IPS-NIHi7 (cell line): ENCODE data around the gene SLC8A1.

Experiments used
- DNase-seq: peaks from one replicate; pipeline ENCODE4 v3.0.0; 2012; ENCODE audit warnings: mixed read lengths; ENCODE audit errors: extremely low spot score

SLC8A1 gene

GRCh38 chr2:40155728-40156127, 296.2 kb downstream of the SLC8A1 start:
- no peak for DNase-seq

- DNase-seq, result no peak
Measured at GRCh38 chr2:40150266-40150665, 301.6 kb downstream of the SLC8A1 start.

- no peak for DNase-seq
Measured at GRCh38 chr2:40148334-40148733, 303.6 kb downstream of the SLC8A1 start.

- no peak for DNase-seq
Measured at GRCh38 chr2:40147360-40147759, 304.5 kb downstream of the SLC8A1 start.

- peak; percentile 15 for DNase-seq
Measured at GRCh38 chr2:40144022-40144421, 307.9 kb downstream of the SLC8A1 start.

- no peak for DNase-seq
Measured at GRCh38 chr2:40138314-40138713, 313.6 kb downstream of the SLC8A1 start.

GRCh38 chr2:40131081-40131704, 320.7 kb downstream of the SLC8A1 start:
- DNase-seq, result no peak

- peak; percentile 13 for DNase-seq
Measured at GRCh38 chr2:40130251-40130994, 321.5 kb downstream of the SLC8A1 start.

GRCh38 chr2:40129725-40130124, 322.2 kb downstream of the SLC8A1 start:
- no peak for DNase-seq

GRCh38 chr2:40128796-40129195, 323.1 kb downstream of the SLC8A1 start:
- no peak for DNase-seq

- DNase-seq, result no peak
Measured at GRCh38 chr2:40127890-40128557, 323.9 kb downstream of the SLC8A1 start.

- no peak for DNase-seq
Measured at GRCh38 chr2:40127146-40127545, 324.7 kb downstream of the SLC8A1 start.

GRCh38 chr2:40126006-40126405, 325.9 kb downstream of the SLC8A1 start:
- no peak for DNase-seq

- no peak for DNase-seq
Measured at GRCh38 chr2:40123746-40124145, 328.1 kb downstream of the SLC8A1 start.

- DNase-seq, result no peak
Measured at GRCh38 chr2:40123326-40123725, 328.6 kb downstream of the SLC8A1 start.

GRCh38 chr2:40120957-40121356, 330.9 kb downstream of the SLC8A1 start:
- DNase-seq, result no peak

- no peak for DNase-seq
Measured at GRCh38 chr2:40120026-40120425, 331.9 kb downstream of the SLC8A1 start.

- no peak for DNase-seq
Measured at GRCh38 chr2:40118622-40119021, 333.3 kb downstream of the SLC8A1 start.

- DNase-seq, result no peak
Measured at GRCh38 chr2:40115894-40116293, 336.0 kb downstream of the SLC8A1 start.

GRCh38 chr2:40115348-40115747, 336.5 kb downstream of the SLC8A1 start:
- no peak for DNase-seq

GRCh38 chr2:40113997-40114396, 337.9 kb downstream of the SLC8A1 start:
- DNase-seq, result no peak

- DNase-seq, result no peak
Measured at GRCh38 chr2:40113272-40113968, 338.5 kb downstream of the SLC8A1 start.
